Stimulated activated CD4-positive, alpha-beta T cell treated with anti-CD3 and anti-CD28 coated beads, TNF-alpha, amount 100 ng/mL, for 24 hours (primary cell): ENCODE data around the gene LIPK.
"Not testable (repeated sequence)": the region's sequence is repeated elsewhere in the genome, so short reads cannot be mapped to it uniquely, and the experiment has no call there.

ENCODE experiments used
- DNase-seq, 3 experiments: peaks; one replicate each; pipeline ENCODE4 v3.0.0-alpha.2; 2020; ENCODE audit warnings: low read depth in 3 of 3

The LIPK gene

DNA sequence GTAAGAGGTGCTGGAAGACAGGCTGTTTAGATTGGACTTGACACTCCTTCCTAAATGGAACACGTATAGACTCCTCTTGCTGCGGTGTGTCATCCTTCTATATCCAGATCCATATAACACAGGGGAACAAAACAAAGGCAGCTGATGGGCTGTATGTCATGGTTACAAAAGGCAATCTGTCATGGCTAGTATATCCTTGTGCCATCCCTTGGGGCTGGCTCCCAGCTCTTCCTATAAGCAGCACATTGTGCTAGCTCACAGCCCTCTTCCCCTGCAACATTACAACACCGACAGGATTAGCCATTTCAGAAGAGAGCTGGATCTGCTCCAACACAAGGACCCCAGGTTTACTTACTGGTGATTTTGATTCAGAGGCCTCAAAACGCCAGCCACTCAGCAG, 15.3 kb downstream of the LIPK start:
- no peak for DNase-seq

- DNase-seq, result no peak
Observed at GRCh38 chr10:88725798-88726197, 19.7 kb downstream of the LIPK start.

DNA sequence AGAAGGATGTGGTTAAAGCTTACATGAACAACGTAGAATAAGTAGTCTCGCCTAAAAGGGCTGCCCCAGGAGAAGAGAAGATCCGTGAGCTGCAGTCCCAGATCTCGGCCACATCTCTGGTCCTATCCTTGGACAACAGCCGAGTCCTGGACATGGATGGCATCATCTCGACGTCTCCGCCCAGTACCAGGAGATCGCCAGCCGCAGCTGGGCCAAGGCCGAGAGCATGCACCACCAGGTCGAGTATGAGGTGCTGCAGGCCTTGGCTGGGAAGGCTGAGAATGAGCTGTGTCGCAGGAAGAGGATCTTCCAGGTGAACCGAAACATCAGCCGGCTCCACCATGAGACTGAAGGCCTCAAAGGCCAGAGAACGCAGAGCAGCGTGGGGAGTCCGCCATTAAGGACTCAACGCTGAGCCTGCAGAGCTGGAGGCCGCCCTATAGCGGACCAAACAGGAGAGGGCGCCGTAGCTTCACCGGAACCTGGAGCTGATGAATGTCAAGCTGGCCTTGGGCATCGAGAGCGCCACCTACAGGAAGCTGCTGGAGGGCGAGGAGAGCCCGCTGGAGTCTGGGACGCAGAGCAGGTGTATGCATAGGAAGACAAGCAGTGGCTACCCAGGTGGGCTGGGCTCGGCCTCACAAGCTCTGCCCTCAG, 22.2 kb downstream of the LIPK start:
- peak in 1 of 3 experiments; percentile 55 for DNase-seq

DNA sequence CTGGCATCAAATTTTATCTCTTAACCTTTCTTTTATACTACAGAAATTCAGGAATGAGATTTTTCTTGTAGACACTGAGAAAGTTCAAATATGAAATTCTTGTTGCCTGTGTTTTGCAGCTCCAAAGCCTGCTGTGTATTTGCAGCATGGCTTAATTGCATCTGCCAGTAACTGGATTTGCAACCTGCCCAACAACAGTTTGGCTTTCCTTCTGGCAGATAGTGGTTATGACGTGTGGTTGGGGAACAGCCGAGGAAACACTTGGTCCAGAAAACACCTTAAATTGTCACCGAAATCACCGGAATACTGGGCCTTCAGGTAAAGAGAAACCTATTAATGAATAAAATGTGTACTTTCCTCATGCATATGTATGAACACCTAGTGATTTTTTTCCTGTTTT, 24.8 kb downstream of the LIPK start:
- DNase-seq, result no peak

- DNase-seq, result no peak
Observed at GRCh38 chr10:88731296-88731695, 25.2 kb downstream of the LIPK start.

DNA sequence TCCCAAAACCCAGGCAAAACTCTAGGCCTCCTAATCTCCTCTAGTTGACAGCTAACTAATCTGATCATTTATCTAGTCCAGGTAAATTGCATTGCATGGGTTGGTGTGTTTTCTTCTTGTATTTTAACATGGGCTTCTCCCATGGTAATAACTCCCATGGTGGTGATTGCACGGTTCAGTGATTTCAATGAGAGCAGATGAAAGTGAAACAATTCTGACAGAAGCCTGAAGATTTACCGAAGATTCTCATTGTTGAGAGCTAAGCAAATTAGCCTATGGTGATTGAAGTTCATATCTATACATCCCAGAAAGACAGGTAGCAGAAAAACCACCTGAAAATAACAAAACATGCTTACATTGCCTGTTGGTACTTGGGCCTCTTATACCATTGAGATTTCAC, 27.2 kb downstream of the LIPK start:
- DNase-seq, result no peak

DNA sequence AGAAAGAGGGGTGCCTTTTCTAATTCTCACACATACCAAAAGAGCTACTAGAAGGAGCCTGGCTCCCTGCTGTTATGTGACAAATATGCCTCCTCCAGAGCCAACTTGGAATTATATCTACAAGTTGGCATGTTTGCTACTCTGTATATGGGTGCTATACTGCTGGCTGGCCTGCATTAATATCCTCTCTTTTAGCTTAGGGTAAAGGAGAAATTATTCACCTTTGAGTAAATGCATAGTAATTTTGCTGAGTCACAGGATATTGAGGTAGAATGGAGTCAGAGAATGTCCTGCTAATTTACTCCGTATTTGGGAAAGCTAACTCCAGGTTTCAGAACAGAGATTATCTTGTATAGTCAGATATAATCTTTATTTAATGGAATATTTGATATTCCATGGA, 29.6 kb downstream of the LIPK start:
- no peak for DNase-seq

GRCh38 chr10:88741921-88742320, 35.9 kb downstream of the LIPK start:
- not testable (repeated sequence) for DNase-seq

DNA sequence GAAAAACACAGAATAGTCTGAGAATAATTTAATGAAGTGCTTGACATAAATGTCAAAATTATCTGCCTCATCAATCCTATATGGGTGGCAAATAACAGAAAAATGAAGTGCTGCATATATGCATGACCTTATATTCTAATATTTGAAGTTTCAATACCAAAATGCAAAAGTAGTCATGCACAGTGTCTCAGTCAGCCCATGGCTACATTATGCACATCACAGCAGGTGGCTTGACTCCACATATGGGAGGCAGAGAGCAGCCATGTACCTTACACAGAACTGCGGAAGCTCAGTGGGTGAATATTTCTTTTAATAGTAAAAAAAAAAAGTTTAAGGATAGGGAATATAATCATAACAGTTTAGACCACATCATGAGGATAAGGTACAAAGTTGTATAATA, 36.4 kb downstream of the LIPK start:
- DNase-seq, result no peak

- no peak for DNase-seq
Observed at GRCh38 chr10:88744002-88744401, 38.0 kb downstream of the LIPK start.

DNA sequence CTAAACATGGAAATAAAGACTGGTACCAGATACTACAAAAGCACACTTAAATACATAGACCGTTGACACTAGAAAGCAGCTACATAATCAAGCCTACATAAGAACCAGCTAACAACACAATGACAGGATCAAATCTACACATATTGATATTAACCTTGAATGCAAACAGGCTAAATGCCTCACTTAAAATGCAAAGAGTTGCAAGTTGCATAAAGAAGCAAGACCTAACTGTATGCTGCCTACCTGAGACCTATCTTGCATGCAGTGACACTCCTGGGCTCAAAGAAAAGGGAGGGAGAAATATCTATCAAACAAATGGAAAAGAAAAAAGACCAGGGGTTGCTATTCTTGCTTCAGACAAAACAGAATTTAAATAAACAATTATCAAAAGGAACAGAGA, 39.6 kb downstream of the LIPK start:
- DNase-seq, result no peak

DNA sequence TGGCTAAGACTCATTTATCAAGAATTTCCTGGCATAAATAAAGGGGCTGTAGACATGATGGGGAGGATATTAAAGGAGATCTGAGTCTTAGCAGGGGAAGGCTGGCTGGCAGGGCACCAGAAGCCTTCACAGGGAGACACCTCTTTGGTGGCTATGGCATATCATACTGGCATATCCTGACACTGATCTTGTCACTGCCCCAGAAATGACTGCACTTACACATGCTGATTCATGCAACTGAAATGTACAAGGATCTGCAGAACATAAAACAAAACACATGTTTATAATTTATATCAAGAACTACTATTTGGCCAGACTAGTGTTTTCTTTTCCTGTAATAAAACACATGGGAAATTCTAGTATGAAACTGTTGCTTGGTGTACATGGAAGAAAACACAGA, 48.2 kb downstream of the LIPK start:
- DNase-seq, result no peak

DNA sequence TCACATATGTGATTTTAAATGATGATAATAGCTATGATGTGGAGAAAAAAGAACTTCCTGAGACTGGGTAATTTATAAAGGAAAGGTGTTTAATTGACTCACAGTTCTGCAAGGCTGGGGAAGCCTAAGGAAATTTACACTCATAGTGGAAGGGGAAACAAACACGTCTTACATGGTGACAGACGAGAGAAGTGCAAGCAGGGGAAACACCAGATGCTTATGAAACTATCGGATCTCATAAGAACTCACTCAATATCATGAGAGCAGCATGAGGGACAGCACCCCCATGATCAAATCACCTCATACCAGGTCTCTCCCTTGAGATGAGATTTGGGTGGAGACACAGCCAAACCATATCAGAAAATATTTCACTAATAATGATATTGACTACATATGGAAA, 49.7 kb downstream of the LIPK start:
- DNase-seq, result peak; percentile 1 to 14 (median 12)

DNA sequence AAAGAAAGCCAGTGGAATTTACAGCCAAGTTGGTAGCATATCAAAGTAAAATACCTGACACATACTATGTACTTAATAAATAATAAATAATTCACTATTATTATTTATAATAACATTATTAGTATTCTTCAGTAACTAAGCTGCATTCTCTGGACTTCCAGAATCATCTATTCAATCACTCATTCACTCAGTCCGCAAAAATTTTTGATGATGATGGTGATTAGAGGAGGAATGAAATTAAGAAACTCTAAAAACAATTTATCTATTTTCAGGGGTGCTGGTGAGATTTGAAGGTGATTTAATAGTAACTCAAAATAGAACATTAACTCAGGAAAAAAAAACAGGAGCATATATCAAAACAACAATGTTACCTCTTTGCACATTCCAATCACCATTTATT, 50.6 kb downstream of the LIPK start:
- DNase-seq, result no peak

- no peak for DNase-seq
Observed at GRCh38 chr10:88759366-88760101, 53.5 kb downstream of the LIPK start, which contains the start of gene LIPN. Gene LIPN (plus strand): TSS chr10:88760020. CDS start chr10:88761406, 1,386 bp downstream.

DNA sequence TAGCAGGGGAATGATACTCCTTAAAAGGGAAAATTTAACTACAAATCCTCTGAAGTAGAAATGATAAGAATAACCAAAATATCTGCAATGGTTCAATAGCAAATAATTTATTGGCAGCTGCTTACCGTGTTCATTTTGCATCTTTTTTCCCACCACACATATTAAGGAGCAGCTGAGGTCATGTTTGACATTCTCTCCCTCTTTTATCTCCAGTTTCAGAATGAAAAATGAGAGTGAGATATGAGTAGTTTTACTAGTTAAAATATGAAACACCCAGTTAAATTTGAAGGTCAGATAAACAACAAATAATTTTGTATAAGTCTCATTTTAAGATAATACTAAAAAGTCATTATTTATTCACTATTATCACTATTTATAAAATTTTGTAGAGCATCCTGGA, 56.9 kb downstream of the LIPK start:
- DNase-seq, result no peak

GRCh38 chr10:88763441-88763840, 57.4 kb downstream of the LIPK start:
- DNase-seq, result no peak

DNA sequence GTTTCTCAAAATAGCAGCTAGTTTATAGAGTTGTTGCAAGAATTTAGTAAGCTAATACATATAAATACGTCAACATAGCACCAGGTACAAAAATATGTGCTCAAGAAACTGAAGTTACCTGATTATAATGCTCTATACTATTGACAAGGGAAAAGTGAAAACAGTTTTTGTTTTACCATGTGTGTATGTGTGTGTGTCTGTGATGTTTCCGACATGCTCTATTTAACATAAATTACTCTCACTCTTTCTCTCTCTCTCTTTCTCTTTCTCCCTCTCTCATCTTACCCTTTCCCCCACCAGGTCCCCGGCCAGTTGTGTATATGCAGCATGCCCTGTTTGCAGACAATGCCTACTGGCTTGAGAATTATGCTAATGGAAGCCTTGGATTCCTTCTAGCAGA, 58.1 kb downstream of the LIPK start:
- no peak for DNase-seq

DNA sequence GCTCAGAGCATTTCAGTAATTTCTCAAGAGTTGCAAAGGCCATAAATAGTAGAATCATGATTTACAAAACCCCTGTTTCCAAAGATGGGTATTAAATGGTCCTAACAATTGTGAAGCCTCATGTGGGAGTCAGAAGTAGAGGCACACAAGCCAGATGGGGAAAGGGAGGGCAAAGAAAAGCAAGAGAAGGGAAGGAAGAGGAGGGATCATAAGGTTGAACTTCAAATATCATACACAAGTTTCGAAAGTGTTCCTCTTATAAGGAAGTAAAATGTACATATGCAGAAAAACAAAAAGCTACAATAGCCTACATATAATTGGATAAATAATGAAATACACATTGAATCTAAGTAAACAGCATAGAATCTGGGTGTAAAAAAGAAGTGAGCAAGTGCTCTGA, 59.8 kb downstream of the LIPK start:
- no peak for DNase-seq

DNA sequence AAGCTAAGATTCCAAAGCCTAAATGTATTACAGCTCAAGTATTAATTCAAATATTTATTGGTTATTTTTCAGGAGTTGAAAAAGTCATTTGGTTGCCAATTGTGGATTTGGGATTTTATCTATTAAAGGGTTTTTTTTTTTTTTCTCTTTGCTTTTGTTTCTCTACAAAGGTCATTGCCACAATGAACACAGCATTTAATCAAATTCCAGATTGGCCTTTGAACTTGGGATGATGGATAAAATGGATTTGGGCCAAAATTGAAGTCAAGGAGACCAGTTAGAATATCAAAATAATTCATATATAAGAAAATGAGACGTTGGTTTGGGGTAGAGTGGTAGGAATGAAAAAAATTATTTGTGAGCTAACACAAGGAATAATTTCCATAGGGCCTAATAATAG, 63.3 kb downstream of the LIPK start:
- DNase-seq, result no peak

GRCh38 chr10:88781206-88781605, 75.2 kb downstream of the LIPK start:
- DNase-seq, result no peak

GRCh38 chr10:88782222-88782621, 76.2 kb downstream of the LIPK start:
- no peak for DNase-seq

- DNase-seq, result no peak
Observed at GRCh38 chr10:88783724-88784123, 77.7 kb downstream of the LIPK start.
